GM12873 (cell line): Measurements from ENCODE around the gene NR2E1.

Experiments
- CTCF ChIP-seq: IDR thresholded peaks from 2 replicates; pipeline ENCODE4 v1.5.1; 2012; ENCODE audit warnings: low read depth, mild to moderate bottlenecking, moderate library complexity, low read length, control low read depth; ENCODE audit not compliant: insufficient read depth; ENCODE audit errors: missing control alignments

NR2E1 gene

GRCh38 chr6:108169464-108170331 lies 3.9 kb downstream of the NR2E1 start:
- no peak for TF ChIP-seq CTCF

GRCh38 chr6:108170332-108171290 lies 4.8 kb downstream of the NR2E1 start:
- no peak for TF ChIP-seq CTCF

- no peak for TF ChIP-seq CTCF
Observed at GRCh38 chr6:108171291-108171917, 5.6 kb downstream of the NR2E1 start.

- no peak for TF ChIP-seq CTCF
Observed at GRCh38 chr6:108171918-108172516, 6.2 kb downstream of the NR2E1 start.

- no peak for TF ChIP-seq CTCF
Observed at GRCh38 chr6:108174371-108175175, 8.8 kb downstream of the NR2E1 start.

GRCh38 chr6:108175176-108175591 lies 9.4 kb downstream of the NR2E1 start:
- no peak for TF ChIP-seq CTCF
